ENCODE measurements around the gene CGN.

DNA sequence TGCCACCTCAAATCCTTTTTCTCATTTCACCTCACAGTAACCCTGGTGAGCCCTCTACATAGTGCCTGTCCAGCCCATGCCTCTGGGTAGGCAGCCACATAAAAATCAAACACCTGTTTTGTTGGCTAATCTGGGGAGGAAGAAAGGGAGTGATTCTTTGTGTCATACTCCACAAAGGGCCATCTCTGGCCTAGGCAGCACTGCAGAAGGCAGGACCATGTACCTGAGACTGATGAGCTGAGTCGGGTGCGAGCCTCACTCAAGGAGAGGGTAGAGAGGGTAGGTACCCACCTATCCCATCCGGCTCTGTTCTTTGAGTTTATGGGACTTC is 36.7 kb downstream of the CGN start:
- no peak for TF ChIP-seq CTCF (IDR thresholded peaks at IDR 0.05 in 4 of 5, conservative IDR thresholded peaks at IDR 0.05 in 1 of 5)
- TF ChIP-seq POLR2A (IDR thresholded peaks at IDR 0.05), result no peak
